Stimulated activated CD8-positive, alpha-beta memory T cell treated with anti-CD3 and anti-CD28 coated beads, Interleukin-4, amount 100 ng/mL, for 24 hours (primary cell): Measurements from ENCODE around the gene EEF1AKMT2.

ENCODE experiments used
- DNase-seq: peaks from one replicate; pipeline ENCODE4 v3.0.0-alpha.2; 2020; ENCODE audit warnings: low read depth

Gene EEF1AKMT2

DNA sequence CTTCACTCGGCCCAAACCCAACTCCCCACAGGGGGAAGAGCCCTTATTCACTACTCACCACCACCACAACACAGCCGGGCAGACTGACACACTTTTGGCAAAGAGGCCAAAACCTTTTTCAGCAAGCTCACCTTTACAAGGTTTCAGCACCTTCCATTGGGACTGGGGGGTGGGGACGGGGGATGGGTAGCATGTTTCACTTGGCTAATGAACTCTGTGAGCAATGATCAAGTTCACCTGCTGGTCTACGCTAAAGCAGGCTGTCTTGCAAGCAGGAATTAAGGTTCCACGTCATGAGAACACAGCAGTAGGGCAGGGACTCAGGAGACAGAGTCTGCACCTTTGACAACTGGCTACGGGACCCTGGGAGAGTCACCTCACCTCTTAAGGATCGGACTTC, 54.5 kb downstream of the EEF1AKMT2 start:
- no peak for DNase-seq

DNA sequence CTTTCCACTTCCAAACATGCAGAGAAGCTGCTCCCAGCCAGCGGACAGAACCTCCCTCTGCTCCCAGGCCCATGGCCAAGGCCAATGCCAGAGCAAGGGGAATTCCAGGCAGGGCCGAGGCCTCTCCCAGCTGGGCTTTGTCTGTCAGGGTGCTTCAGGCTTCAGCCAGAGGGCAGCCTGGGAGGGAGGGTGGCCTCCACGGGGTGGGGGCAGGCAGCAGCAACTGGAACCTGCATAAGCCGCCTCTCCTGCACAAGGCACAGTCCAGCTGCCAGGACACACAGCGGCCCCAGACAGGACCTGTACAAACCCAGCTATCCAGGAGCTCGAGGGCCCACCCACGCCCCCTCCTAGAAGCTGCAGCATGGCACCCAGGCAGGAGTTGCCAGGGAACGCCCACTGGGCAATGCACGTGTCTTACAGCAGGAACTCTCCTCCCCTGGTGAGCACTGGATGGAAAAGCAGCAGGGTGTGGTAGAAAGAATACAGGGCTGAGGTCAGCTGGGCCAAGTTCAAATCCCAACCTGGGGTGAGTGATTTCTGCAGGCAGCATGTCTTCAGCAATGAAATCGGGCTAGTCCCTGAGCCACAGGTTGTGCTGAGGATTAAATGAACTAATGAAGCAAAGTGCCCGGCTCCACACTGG, 55.1 kb downstream of the EEF1AKMT2 start:
- no peak for DNase-seq

DNA sequence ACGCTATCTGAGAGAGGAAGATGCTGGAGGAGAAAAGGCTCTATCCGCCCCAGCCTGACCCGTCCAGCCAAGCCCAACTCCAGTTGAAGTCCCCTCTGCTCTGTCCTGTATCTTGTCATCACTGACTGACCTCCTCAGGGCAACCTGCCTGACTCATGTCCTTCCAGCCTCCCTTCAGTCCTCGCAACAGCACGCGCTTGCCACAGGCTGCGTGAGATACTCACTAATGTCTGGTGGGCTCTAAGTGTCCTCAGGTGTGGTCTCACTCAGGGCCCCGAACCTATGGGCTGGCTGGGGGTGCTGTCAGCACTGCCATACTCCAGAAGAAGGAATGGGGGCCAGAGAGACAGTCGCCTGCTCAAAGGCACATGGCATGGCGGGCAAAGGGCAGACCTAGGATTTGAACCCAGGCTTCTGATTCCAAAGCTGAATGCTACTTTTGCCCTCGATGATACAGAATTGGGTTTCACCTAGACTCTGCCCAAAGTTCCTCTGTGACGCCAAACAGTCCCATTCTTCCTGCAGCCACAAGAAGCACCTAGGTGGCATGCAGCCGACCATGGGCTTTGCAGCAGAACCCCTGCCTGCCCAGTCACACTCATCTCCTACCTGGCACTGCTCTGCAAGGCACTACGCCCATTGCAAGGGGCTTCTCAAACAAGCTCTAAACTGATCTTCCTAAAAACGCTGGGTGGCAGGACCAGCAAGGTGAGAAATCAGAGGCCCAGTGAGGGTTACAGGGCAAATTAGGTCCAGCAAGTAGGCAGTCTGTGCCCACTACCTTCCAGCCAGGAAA, 56.0 kb downstream of the EEF1AKMT2 start:
- no peak for DNase-seq

DNA sequence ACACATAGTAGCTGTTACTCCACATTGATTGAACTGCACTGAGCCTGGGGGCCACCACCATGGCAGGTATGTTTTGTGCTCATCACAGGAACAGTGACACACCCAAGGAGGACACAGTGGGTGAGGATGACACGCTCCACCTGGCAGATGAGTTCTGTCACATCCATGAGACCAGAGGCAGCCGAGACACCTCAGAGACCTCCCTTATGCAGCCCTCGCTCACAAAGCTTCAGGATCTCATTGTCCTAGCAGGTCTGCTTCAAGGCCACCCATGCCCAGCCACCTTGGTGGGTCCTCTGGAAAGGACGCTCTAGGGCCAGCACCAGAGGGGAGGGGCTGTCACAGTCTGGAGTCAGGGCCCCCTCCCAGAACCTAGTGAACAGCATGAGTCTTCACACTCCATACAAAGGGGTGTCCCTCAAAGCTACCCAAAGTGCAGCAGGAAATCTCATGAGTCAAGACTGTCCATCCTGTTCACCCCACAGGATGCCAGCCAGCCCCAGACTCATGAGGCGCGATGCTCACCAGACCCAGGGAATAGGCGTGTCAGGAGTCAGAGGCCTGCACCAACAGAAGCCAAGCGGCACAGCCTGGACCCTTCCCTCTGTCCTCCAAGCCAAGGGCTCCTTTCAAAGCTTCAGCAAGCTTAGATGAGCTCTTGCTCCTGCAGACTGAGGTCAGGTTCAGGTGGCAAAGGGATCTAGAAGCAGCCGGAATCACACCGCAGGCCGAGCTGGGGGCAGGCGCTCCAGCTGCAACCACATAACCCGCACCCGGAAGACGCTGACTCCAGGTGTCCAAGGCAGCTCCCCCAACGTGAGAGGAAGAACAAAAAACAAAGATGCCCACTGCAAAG, 57.1 kb downstream of the EEF1AKMT2 start:
- DNase-seq: no peak

DNA sequence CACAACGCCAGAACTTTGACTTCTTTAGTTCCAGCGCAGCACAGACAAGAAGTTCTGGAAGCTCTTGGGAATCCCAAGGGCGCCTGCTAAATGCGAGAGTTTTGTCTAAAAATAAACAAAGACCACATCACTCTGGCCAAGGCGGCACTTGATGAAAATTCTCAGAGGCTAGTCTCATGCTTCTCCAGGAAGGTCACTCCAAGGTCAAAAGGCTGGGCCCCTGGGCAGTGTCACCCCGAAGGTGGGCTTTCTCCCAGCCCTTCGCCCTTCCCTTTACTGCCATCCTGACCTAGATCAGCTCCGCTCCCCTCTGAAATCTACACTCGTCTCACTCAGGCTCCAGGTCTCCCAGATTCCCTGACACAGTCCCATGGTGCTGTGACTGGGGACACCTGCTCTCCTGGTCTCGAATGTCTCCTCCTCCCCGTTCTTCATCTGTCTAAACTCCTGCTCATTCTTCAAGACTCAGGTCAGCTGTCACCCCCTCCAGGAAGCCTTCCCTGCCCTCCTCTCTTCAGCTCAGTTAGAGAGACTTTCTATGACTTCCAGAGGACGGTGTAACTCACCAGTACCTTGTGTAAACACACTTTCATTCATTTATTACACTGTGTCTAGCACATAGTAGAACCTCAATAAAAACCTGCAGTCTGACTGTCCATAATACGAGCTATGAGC, 58.0 kb downstream of the EEF1AKMT2 start:
- DNase-seq: no peak

DNA sequence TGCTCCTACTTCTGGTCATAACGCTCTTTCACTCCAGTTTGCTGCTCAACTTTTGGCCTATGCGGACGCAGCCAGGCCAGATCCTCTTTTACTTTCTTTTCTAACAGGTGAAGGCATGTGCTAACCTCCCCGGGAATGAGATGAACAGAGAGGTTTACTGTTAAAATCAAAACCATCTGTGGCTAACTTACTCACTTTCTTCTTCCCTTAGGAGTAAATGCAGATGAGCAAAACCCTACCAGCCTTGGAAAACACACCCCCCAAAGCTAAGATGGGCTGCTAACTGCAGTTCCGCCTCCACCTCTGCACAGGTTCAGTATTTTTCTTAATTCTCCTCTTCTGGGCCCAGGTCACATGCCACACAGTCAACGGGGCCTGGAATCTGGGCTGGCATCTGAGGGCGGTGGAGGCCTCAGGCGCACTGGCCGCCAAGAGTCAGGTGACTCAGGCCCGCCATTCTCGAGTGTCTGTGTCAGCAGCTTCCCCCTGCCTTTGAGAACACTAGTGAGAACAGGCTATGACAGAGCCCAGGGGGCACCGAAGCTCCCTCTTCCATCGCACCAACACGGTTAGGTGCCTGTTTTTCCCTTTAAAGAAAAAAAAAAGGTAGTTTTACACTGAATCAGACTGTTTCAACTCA, 58.6 kb downstream of the EEF1AKMT2 start:
- no peak for DNase-seq

DNA sequence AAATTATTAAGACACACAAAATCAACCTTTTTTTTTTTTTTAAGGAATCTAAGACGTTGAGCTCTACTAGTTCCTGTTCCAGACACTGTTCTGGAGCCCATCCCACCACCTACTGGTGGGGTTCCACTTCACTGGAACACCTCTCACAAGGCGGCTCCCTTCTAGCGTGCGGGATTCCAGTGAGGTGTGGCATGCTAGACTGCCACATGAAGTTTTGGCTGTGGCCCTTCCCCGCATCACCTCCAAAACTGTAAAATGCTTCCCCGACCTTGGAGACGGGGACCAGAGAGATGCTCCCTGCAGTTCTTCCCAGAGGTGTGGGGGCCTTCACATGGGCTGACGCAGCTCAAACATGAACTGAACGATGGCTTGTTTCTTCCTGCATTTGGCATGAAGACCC, 60.1 kb downstream of the EEF1AKMT2 start:
- no peak for DNase-seq

DNA sequence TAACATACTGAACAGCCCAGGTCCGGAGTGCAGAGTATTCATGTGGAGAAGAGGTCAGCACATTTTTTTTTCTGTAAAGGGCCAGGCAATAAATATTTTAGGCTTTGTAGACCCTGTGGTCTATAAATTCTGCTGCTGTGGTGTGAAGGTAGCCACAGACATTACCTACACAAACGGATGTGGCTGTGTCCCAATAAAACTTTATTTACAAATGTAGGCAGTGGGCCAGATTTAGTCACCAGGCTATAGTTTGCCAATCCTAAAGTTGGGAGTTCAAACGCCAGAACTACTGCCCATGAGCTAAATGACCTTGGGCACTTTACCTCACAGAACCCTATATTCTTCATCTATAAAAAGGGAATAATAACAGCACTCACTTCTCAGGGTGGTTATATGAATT, 60.9 kb downstream of the EEF1AKMT2 start:
- no peak for DNase-seq

DNA sequence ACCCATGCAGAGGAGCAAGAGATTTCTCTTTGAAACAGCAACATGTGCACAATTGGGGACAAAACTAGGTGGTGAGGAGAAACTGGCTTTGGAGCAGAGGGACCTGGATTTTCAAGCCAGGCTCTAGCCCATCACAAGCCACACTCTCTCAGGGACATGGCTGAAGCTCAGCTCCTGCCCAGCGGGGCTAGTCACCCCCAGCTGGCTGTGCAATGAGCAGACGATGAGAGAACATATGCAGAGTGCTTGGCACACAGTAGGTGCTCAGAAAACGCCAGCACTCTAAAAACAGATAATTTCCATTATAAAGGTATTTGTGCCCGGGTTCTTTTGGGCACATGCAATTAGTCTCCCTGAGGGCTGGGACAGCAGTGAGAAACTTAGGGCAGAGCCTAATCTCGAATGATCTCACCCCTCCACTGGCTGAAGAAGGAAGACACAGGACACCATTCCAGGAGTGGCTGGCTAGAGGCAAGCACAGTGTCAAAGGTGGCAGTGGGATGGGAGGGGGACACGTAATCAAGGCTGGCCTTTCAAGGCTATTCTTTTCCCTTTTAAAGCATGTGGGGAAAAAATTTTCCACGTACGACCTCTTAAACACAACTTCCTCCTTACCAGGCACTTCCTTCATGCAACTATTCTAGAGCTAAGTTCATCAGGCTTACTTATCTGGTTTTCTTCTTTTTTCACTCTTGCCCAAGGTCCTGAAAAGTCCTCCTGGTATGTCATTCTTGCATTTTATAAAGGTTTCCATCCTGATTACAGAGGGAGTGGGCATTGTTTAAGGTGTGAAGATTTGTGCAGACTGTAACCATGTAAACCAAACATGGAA, 62.6 kb downstream of the EEF1AKMT2 start:
- no peak for DNase-seq

DNA sequence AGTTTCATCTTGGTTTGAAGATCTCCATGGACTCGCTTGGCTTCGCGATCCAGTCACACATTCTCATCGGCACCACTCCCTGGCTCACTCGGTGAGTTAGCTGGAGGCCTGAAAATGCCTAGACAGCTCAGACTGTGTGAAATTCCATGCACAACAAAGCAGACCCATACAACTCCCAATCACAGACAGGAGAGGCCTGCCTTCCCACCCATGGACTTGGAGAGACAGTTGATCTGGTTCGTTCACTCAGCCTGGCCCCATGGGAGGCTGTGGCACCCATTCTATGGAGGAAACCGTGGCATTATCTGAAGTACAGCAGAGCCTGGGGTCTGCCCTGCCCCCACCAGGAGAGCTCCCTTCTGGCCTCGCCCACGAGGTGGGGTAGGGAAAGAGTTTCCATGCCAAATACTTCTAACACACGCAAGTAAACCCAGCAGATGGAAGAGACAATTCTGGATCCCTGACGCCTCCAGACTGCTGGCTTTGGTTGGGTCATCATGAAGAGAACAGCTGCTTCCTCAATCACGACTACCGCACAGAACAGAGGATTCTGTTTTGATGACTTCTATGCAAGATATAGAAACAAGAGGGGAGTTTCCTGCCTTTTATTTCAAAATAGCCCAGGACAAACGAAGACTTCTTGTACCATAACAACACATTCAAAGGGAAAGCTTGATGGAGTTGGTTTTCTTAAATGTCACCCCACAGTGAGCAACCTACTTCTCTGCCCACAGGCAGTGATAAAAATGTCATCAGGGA, 63.4 kb downstream of the EEF1AKMT2 start:
- DNase-seq: no peak

DNA sequence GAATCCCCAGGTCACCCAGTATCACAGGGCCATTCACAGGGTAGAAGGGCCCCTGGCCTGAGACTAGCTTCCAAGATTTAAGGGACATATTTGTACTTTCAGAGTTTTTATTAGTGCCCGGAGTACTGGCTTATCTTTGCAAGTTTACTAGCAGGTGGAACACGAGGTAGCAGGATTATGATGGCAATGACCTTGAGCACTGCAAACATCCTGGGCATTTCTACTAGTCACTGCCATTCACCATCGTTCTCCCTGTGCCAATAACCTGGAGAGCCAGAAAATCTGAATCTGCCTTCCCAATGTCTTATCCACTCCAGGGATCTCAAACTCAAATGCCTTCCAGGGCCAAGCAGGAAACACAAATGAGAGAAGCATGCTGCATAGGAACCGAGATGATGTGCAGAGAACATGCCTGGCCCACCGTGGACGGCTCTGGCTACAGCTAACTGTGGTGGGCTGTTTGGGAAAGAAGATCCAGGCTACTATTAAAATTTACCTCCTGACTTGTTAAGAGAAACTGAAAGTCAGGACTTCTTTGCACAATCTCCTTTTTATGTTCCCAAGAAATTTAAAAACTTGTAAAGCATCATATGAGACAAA, 64.2 kb downstream of the EEF1AKMT2 start:
- no peak for DNase-seq

DNA sequence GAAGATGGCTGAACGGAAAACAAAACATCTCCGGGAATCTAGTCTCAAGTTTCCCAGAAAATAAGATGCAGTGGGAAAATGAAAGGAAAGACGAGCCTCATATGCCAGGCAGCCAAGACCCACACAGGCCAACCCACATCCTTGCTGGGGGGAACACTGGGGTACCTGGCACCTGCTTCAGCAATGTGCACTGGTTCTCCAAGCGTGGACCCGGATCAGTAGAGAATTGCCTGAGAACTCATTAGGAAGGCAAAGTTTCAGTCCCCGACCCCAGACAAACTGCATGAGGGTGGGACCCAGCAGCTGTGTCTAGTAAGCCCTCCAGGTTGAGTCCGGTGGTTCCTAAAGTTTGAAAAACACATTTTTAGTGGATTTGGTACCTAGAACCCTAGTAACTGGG, 65.9 kb downstream of the EEF1AKMT2 start:
- no peak for DNase-seq

DNA sequence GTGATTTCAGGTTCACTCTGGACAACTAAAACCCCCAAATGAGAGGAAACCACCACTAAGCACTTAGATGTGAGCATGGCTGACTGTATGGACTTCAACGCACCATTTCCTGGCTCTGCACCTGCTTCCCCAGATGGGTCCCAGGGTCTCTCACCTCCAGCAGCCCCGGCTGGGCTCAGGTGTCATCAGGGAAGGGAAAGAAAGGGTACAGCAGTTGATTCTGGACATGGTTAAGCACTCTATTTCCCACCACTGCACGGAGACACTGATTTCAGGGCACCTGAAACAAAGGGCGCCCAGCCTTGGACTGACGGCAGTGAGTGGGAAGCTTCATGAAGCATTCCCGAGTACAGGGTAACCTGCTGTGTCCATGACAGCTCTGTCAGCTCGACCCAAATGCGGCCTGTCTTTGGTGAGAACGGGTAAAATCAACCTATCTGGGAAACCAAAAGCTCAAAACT, 66.5 kb downstream of the EEF1AKMT2 start:
- no peak for DNase-seq

DNA sequence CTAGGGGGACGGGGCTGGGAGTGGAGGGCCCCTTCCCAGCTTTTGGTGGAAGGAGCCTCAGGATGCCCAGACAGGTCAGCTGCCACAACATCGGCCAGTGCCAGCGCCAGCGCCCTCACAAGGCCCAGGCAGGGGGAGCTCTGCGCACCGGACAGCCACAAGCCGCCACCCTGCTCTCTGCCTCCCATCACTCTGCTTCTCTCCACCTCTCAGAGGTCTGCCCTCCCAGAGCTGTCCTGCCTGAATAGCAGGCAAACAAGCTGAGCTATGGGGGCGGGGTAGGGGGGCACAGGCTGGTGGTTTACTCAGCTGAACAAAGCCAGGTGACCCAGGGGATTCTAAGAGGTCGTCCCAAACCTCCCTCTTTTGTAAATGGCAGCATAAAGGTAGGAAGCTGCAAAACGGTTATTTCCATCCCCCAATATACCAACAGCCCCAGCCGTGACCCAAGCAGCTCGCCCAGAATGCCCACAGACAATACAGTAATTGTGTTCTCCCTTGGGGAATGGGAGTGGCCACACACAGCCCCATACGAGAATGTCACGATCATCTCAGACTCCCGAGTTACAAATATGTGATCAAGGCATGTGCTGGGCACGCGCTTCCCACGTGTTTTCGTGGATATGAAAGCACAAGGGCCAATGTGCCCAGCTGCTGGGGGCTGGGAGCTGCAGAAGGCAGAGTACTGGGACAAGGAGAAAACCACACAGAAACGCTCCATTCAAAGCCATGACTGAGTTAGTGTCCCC, 67.2 kb downstream of the EEF1AKMT2 start:
- DNase-seq: no peak

DNA sequence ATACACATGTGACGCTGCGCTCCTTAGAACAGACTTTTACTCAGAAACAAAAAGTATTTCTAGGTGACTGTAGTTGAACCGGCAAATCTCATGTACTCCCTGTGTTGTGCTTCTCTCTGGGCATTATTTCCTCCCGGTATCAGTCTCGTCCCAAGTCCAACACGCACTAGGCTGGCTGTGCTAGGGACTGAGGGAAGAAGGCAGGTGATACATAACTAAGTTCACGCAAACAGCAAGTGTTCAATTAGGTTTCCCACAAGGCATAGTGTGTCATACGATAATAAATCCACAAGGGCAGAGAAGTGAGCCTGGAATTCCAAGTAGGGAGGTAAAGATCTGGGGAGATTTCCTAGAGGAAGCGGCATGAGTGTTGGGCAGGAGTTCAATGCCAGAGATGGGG, 67.9 kb downstream of the EEF1AKMT2 start:
- DNase-seq: no peak

DNA sequence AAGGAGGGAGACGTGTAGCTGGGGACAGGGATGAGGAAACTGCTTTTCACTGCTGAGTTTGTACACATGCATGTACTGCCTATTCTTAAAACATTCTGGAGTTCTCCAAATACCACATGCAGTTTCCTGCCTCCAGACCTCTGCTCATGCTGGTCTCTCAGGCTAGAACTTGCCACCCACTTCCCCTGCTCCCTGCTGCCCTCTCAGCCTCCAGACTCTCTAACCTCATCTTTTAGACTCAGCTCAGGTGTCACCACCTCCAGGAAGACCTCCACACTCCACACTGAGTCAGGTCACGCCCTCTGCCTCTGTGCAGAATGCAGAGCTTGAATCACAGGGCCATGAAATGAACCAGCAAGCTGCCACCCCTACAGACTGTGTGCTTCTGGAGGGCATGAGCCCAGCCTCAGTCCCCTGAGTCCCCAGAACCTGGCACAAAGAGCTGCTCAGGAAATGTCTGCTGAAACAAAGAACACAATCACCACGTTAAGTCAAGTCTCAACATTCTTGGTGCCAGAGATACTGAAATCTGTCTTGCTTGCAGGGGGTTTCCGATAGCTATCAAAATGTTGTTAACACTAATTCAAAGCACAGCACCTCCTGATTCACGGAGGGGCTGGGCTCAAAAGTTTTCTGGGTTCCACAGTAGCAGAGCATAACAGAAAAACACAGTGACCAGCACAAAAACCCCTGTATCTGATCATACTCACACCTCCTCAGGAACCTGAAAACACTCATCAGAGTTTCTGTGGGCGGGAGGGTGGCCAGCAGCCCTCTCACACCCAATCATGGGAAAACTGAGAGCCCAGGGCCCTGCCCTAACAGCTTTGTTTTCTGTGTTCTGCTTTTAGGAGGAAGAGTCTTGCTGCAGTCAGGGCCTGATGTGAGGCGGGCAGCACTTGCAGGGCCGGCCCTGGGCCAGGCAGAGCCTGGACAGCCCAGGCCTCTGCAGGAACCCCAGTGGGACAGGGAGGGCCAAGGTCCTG, 68.6 kb downstream of the EEF1AKMT2 start:
- no peak for DNase-seq

DNA sequence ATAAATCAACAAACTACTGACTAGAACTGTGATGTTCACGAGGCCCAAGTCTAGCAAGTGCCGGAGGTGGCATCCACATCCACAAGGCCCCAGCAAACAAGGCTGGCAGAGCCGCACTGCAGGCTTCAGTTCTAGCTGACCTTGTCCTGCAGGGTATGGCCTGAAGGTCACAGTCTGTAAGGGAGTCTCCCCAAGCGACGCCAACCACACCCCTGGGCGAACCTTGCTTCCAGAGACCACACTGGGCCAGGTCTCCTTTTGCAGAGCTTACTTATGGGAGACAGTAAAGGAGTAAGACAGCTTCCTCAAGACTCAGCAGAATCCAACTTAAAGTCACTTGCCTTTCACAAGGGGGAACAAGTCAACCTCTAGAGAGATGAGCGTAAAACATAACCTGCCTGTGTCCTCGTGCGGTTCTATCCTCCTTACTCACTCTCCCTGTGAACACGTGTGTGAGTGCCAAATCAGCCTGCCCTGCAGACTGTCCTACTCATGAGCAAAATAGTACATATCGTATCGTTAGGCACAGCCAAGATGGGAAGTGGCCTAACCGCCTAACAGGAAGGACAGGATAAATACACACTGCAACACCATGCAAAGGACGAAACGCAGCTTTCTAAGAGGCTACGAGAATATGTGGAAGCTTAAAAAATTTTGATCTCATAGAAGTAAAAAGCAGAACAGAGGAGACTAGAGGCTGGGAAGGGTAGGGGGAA, 70.2 kb downstream of the EEF1AKMT2 start:
- DNase-seq: no peak
